B cell (primary cell): ENCODE data around the gene LRRC49.

Experiments
- CTCF ChIP-seq: fragments of 200-600 bp; IDR thresholded peaks from one replicate; pipeline ENCODE4 v1.8.0; 2022; ENCODE audit warnings: antibody characterized with exemption, mild to moderate bottlenecking
- EZH2 ChIP-seq: IDR thresholded peaks from 2 replicates; pipeline ENCODE4 v1.6.1; 2012; ENCODE audit warnings: borderline replicate concordance, low read depth, mild to moderate bottlenecking, moderate library complexity, low read length; ENCODE audit not compliant: insufficient read depth, poor library complexity, severe bottlenecking

GRCh38 chr15:70859998-70860397, 32.6 kb upstream of the LRRC49 start:
- TF ChIP-seq CTCF (no peak), EZH2 (no peak)
